HepG2 (cell line): ENCODE measurements around the gene LSMEM2. TPM values are rescaled to one million over a fixed set of nuclear protein-coding genes. Genes with fewer than 3 reads are reported as not detected.

Source experiments
- CEBPG ChIP-seq: IDR thresholded peaks from 2 replicates; pipeline ENCODE4 v1.6.1; 2016
- FOXM1 ChIP-seq: sonication (generic); formaldehyde crosslinking; IDR thresholded peaks from 2 replicates; pipeline ENCODE4 v1.5.0; 2020; ENCODE audit warnings: missing genetic modification reagents
- GATA4 ChIP-seq: sonication (generic); IDR thresholded peaks from 2 replicates; pipeline ENCODE4 v1.6.1; 2016; ENCODE audit warnings: antibody characterized with exemption, low read depth, borderline replicate concordance
- HNRNPUL1 ChIP-seq: fragments of 200-400 bp; formaldehyde crosslinking; IDR thresholded peaks from 2 replicates; pipeline ENCODE4 v1.6.1; 2017; ENCODE audit warnings: low read depth, mild to moderate bottlenecking, low read length, moderate library complexity
- HOXA9 ChIP-seq: sonication (generic); formaldehyde crosslinking; IDR thresholded peaks from 2 replicates; pipeline ENCODE4 v1.8.1; 2022; ENCODE audit warnings: missing genetic modification reagents, mild to moderate bottlenecking, moderate library complexity, borderline replicate concordance
- MYPOP ChIP-seq: sonication (generic); formaldehyde crosslinking; IDR thresholded peaks from 2 replicates; pipeline ENCODE4 v1.8.1; 2023; ENCODE audit warnings: mild to moderate bottlenecking, moderate library complexity, missing genetic modification reagents
- SALL1 ChIP-seq: sonication (generic); formaldehyde crosslinking; IDR thresholded peaks from 2 replicates; pipeline ENCODE4 v1.8.0; 2022; ENCODE audit warnings: mild to moderate bottlenecking, missing genetic modification reagents
- TAF15 ChIP-seq: fragments of 200-400 bp; formaldehyde crosslinking; IDR thresholded peaks from one replicate; pipeline ENCODE4 v1.6.1; 2018; ENCODE audit warnings: mild to moderate bottlenecking, low read depth, low read length; ENCODE audit not compliant: poor library complexity, severe bottlenecking
- YEATS4 ChIP-seq: sonication (generic); formaldehyde crosslinking; IDR thresholded peaks from 2 replicates; pipeline ENCODE4 v1.4.0; 2020; ENCODE audit warnings: missing genetic modification reagents, borderline replicate concordance
- ZBTB7B ChIP-seq: sonication (generic); formaldehyde crosslinking; IDR thresholded peaks from 2 replicates; pipeline ENCODE4 v1.4.0; 2020; ENCODE audit warnings: missing genetic modification reagents
- ZNF12 ChIP-seq: sonication (generic); formaldehyde crosslinking; IDR thresholded peaks from 2 replicates; pipeline ENCODE4 v1.5.0; 2020; ENCODE audit warnings: missing genetic modification reagents
- ZSCAN25 ChIP-seq: sonication (generic); formaldehyde crosslinking; IDR thresholded peaks from 2 replicates; pipeline ENCODE4 v1.8.0; 2022; ENCODE audit warnings: mild to moderate bottlenecking, missing genetic modification reagents
- polyA plus RNA-seq, 8 experiments: library from polyadenylated mRNA; depleted of rRNA in 3 of 8; stranded (reverse) in 7 of 8; unstranded in 1 of 8; fragments of >200 nt; fragmentation: Illumina TruSeq in 4 of 8; extraction: Trizol in 4 of 8; gene quantifications; 2 replicates each; pipeline versions ENCODE4 v1.2.1 to v1.2.3, GENCODE V29; 2011 to 2016; ENCODE audit warnings: low read depth in 4 of 8, missing spikeins in 1 of 8, mixed read lengths in 1 of 8; ENCODE audit not compliant: insufficient read depth in 1 of 8
- total RNA-seq, 5 experiments: library from RNA; depleted of rRNA; stranded (reverse); fragments of >200 nt; fragmentation: Illumina TruSeq; extraction: Trizol; gene quantifications; 2 replicates each; pipeline ENCODE4 v1.2.3, GENCODE V29; 2016; ENCODE audit warnings: low read depth in 1 of 5
- TF ChIP-seq, protein P1 (sequence below), 2 experiments: sonication (generic) in 1 of 2; formaldehyde crosslinking in 1 of 2; IDR thresholded peaks; 2 replicates each; pipeline versions ENCODE4 v1.6.1 to v1.9.0; 2014 to 2022; ENCODE audit warnings: antibody characterized with exemption in 1 of 2, borderline replicate concordance in 1 of 2, inconsistent platforms in 1 of 2, low read depth in 1 of 2, missing genetic modification reagents in 1 of 2
- TF ChIP-seq, protein P2 (sequence below): sonication (generic); formaldehyde crosslinking; IDR thresholded peaks from 2 replicates; pipeline ENCODE4 v1.5.0; 2020; ENCODE audit warnings: mild to moderate bottlenecking, missing genetic modification reagents
- TF ChIP-seq, protein P3 (sequence below), 2 experiments: IDR thresholded peaks; 2 replicates each; pipeline ENCODE4 v1.6.1; 2011 to 2012; ENCODE audit warnings: low read length in 2 of 2, borderline replicate concordance in 1 of 2, low read depth in 1 of 2, mild to moderate bottlenecking in 1 of 2, moderate library complexity in 1 of 2

Gene LSMEM2
- total and polyA plus RNA-seq, 2 of the 13 experiments (the other 11 are each of a cell fraction or from before 2014, with no cell fraction given) = 0.07 to 0.41 TPM

DNA sequence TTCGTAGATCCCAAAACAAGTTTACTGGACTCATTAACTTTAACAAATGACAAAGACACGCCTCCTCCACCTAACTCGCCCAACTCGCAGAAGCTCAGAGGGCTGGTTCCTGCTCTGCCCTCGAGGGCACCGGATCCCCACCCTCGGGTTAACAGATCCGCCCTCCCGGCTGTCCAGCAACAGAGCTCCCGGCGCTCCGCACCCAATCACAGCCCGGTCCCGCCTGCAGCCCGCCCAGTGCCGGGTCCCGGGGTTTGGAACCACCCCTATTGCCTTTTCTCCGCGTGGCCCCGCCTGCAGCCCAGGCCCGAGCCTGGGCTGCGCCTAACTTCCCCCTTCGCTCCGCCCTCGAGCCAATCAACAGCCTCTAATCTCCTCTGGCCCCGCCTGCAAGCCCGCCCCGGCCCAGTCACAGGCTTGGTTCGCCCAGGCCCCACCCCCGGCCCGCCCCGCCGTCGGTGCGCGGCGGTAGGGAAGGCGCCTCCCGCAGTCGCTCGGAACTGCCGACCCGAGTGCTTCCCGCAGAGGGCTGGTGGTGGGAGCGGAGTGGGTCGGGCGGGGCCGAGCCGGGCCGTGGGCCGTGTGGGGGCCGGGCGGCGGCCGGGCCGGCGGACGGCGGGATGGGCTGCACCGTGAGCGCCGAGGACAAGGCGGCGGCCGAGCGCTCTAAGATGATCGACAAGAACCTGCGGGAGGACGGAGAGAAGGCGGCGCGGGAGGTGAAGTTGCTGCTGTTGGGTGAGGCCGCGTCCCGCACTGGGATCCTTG is 43.0 kb upstream of the LSMEM2 start, which contains the start of gene GNAI2 (continued):
- TF ChIP-seq, protein P1, sequence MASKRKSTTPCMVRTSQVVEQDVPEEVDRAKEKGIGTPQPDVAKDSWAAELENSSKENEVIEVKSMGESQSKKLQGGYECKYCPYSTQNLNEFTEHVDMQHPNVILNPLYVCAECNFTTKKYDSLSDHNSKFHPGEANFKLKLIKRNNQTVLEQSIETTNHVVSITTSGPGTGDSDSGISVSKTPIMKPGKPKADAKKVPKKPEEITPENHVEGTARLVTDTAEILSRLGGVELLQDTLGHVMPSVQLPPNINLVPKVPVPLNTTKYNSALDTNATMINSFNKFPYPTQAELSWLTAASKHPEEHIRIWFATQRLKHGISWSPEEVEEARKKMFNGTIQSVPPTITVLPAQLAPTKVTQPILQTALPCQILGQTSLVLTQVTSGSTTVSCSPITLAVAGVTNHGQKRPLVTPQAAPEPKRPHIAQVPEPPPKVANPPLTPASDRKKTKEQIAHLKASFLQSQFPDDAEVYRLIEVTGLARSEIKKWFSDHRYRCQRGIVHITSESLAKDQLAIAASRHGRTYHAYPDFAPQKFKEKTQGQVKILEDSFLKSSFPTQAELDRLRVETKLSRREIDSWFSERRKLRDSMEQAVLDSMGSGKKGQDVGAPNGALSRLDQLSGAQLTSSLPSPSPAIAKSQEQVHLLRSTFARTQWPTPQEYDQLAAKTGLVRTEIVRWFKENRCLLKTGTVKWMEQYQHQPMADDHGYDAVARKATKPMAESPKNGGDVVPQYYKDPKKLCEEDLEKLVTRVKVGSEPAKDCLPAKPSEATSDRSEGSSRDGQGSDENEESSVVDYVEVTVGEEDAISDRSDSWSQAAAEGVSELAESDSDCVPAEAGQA (IDR thresholded peaks at IDR 0.05; ENCODE audit: low read depth) = no peak
- TF ChIP-seq, protein P1 (CRISPR knock-in tag; IDR thresholded peaks at IDR 0.05; ENCODE audit: borderline replicate concordance) = no peak
- TF ChIP-seq CEBPG = no peak
- TF ChIP-seq, protein P2, sequence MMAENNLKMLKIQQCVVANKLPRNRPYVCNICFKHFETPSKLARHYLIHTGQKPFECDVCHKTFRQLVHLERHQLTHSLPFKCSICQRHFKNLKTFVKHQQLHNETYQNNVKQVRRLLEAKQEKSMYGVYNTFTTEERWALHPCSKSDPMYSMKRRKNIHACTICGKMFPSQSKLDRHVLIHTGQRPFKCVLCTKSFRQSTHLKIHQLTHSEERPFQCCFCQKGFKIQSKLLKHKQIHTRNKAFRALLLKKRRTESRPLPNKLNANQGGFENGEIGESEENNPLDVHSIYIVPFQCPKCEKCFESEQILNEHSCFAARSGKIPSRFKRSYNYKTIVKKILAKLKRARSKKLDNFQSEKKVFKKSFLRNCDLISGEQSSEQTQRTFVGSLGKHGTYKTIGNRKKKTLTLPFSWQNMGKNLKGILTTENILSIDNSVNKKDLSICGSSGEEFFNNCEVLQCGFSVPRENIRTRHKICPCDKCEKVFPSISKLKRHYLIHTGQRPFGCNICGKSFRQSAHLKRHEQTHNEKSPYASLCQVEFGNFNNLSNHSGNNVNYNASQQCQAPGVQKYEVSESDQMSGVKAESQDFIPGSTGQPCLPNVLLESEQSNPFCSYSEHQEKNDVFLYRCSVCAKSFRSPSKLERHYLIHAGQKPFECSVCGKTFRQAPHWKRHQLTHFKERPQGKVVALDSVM (CRISPR knock-in tag) = no peak
- no peak for TF ChIP-seq TAF15
- TF ChIP-seq, protein P3, sequence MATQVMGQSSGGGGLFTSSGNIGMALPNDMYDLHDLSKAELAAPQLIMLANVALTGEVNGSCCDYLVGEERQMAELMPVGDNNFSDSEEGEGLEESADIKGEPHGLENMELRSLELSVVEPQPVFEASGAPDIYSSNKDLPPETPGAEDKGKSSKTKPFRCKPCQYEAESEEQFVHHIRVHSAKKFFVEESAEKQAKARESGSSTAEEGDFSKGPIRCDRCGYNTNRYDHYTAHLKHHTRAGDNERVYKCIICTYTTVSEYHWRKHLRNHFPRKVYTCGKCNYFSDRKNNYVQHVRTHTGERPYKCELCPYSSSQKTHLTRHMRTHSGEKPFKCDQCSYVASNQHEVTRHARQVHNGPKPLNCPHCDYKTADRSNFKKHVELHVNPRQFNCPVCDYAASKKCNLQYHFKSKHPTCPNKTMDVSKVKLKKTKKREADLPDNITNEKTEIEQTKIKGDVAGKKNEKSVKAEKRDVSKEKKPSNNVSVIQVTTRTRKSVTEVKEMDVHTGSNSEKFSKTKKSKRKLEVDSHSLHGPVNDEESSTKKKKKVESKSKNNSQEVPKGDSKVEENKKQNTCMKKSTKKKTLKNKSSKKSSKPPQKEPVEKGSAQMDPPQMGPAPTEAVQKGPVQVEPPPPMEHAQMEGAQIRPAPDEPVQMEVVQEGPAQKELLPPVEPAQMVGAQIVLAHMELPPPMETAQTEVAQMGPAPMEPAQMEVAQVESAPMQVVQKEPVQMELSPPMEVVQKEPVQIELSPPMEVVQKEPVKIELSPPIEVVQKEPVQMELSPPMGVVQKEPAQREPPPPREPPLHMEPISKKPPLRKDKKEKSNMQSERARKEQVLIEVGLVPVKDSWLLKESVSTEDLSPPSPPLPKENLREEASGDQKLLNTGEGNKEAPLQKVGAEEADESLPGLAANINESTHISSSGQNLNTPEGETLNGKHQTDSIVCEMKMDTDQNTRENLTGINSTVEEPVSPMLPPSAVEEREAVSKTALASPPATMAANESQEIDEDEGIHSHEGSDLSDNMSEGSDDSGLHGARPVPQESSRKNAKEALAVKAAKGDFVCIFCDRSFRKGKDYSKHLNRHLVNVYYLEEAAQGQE (IDR thresholded peaks at IDR 0.05; ENCODE audit: borderline replicate concordance in 1 of 2, low read depth in 1 of 2, low read length in 2 of 2) = peak in 1 of 2 experiments; percentile 71; a peak in 1 of 4 replicates
- TF ChIP-seq FOXM1 (CRISPR knock-in tag) = no peak
- 0 out of 2 replicates have a peak, but pooled peaks have one; percentile 54 for TF ChIP-seq MYPOP (CRISPR knock-in tag)
- no peak for TF ChIP-seq HNRNPUL1
- TF ChIP-seq HOXA9 (CRISPR knock-in tag) = no peak
- TF ChIP-seq ZBTB7B (CRISPR knock-in tag) = peak; percentile 51; the same call in 1 of the 2 replicates
- TF ChIP-seq GATA4 = no peak; the same call in 1 of the 2 replicates
- TF ChIP-seq YEATS4 = no peak; the same call in 1 of the 2 replicates
- no peak for TF ChIP-seq ZNF12 (CRISPR knock-in tag)
- TF ChIP-seq ZSCAN25 = peak; percentile 42; the same call in 1 of the 2 replicates
- TF ChIP-seq SALL1 = peak; percentile 55
